ENCODE data around the gene HEY2.

HEY2 gene

GRCh38 chr6:125789576-125790357, 40.3 kb downstream of the HEY2 start:
- DNase-seq (peak; percentile 17 to 41 (median 19)), ATAC-seq (replicated peaks) (peak; percentile 14)
- Mint-ChIP-seq H3K36me3 (ENCODE audit: insufficient read depth) (peaks cover 14% of the 10 kb centered on the region), H3K27me3 (no peaks in the 10 kb centered on the region), H3K4me1 (ENCODE audit: low read depth in 2 of 2) (peaks cover 33 to 39% of the 10 kb centered on the region in 2 donors), H3K4me3 (peak overlapping the region; percentile 86 to 93), H3K9me3 (no peaks in the 10 kb centered on the region), H3K27ac (peak overlapping the region; percentile 97 to 99)

GRCh38 chr6:125790358-125791150, 41.1 kb downstream of the HEY2 start, which contains the start of gene NCOA7:
Gene NCOA7, plus strand, starts transcription at chr6:125790960. Its CDS starts 24,395 bp downstream, at chr6:125815355.
- H3K27ac Mint-ChIP-seq = peak within 1 kb of the TSS; percentile 97 to 99
- ATAC-seq (replicated peaks) = peak; percentile 78
- H3K27me3 Mint-ChIP-seq = no peaks in the 10 kb centered on the region
- H3K4me3 Mint-ChIP-seq = peak within 1 kb of the TSS; percentile 87 to 93
- H3K9me3 Mint-ChIP-seq = no peaks in the 10 kb centered on the region
- DNase-seq = peak; percentile 71 to 76 (median 74)
- peaks cover 35 to 42% of the 10 kb centered on the region in 2 donors for H3K4me1 Mint-ChIP-seq (ENCODE audit: low read depth in 2 of 2)
- H3K36me3 Mint-ChIP-seq (ENCODE audit: insufficient read depth) = peaks cover 14% of the 10 kb centered on the region

GRCh38 chr6:125791151-125791819, 41.9 kb downstream of the HEY2 start:
- H3K4me1 Mint-ChIP-seq (ENCODE audit: low read depth in 2 of 2) = peaks cover 38 to 46% of the 10 kb centered on the region in 2 donors
- DNase-seq (peak; percentile 35 to 40 (median 38)), ATAC-seq (replicated peaks) (peak; percentile 44)
- no peaks in the 10 kb centered on the region for H3K27me3 Mint-ChIP-seq
- H3K9me3 Mint-ChIP-seq = no peaks in the 10 kb centered on the region
- peak overlapping the region; percentile 80 to 97 for H3K27ac Mint-ChIP-seq
- peaks cover 12% of the 10 kb centered on the region for H3K36me3 Mint-ChIP-seq (ENCODE audit: insufficient read depth)
- H3K4me3 Mint-ChIP-seq = peak overlapping the region; percentile 83 to 87

- Mint-ChIP-seq H3K27ac (peak overlapping the region; percentile 80 to 97), H3K4me3 (peak overlapping the region; percentile 83 to 87), H3K27me3 (no peaks in the 10 kb centered on the region), H3K9me3 (no peaks in the 10 kb centered on the region), H3K4me1 (ENCODE audit: low read depth in 2 of 2) (peaks cover 38 to 46% of the 10 kb centered on the region in 2 donors), H3K36me3 (ENCODE audit: insufficient read depth) (peaks cover 11% of the 10 kb centered on the region)
- DNase-seq (no peak), ATAC-seq (replicated peaks) (no peak)
Observed at GRCh38 chr6:125791820-125792165, 42.4 kb downstream of the HEY2 start.

- Mint-ChIP-seq H3K4me1 (ENCODE audit: low read depth in 2 of 2) (peaks cover 38 to 46% of the 10 kb centered on the region in 2 donors), H3K27ac (peak overlapping the region in 1 of 2 donors; percentile 97), H3K9me3 (no peaks in the 10 kb centered on the region), H3K27me3 (no peaks in the 10 kb centered on the region), H3K36me3 (ENCODE audit: insufficient read depth) (peaks cover 11% of the 10 kb centered on the region), H3K4me3 (peak overlapping the region; percentile 83 to 87)
- ATAC-seq (replicated peaks) (no peak), DNase-seq (no peak)
Observed at GRCh38 chr6:125792172-125792571, 42.7 kb downstream of the HEY2 start.

GRCh38 chr6:125792680-125793079, 43.2 kb downstream of the HEY2 start:
- no peaks in the 10 kb centered on the region for H3K9me3 Mint-ChIP-seq
- H3K27ac Mint-ChIP-seq = peak overlapping the region in 1 of 2 donors; percentile 97
- H3K4me1 Mint-ChIP-seq (ENCODE audit: low read depth in 2 of 2) = peaks cover 42 to 46% of the 10 kb centered on the region in 2 donors
- H3K36me3 Mint-ChIP-seq (ENCODE audit: insufficient read depth) = peaks cover 11% of the 10 kb centered on the region
- H3K27me3 Mint-ChIP-seq = no peaks in the 10 kb centered on the region
- peak overlapping the region; percentile 83 to 87 for H3K4me3 Mint-ChIP-seq
- DNase-seq (no peak), ATAC-seq (replicated peaks) (no peak)

- H3K27me3 Mint-ChIP-seq = no peaks in the 10 kb centered on the region
- H3K4me1 Mint-ChIP-seq (ENCODE audit: low read depth in 2 of 2) = peaks cover 42 to 46% of the 10 kb centered on the region in 2 donors
- H3K9me3 Mint-ChIP-seq = no peaks in the 10 kb centered on the region
- H3K36me3 Mint-ChIP-seq (ENCODE audit: insufficient read depth) = peaks cover 11% of the 10 kb centered on the region
- peak overlapping the region; percentile 64 to 87 for H3K4me3 Mint-ChIP-seq
- no peak for DNase-seq
- H3K27ac Mint-ChIP-seq = peak overlapping the region; percentile 62 to 97
- ATAC-seq (replicated peaks) = no peak
Observed at GRCh38 chr6:125793280-125793679, 43.8 kb downstream of the HEY2 start.

- H3K9me3 Mint-ChIP-seq = no peaks in the 10 kb centered on the region
- H3K27me3 Mint-ChIP-seq = no peaks in the 10 kb centered on the region
- H3K4me3 Mint-ChIP-seq = peak overlapping the region; percentile 64 to 87
- no peak for DNase-seq
- peaks cover 43 to 48% of the 10 kb centered on the region in 2 donors for H3K4me1 Mint-ChIP-seq (ENCODE audit: low read depth in 2 of 2)
- peak overlapping the region; percentile 20 to 62 for H3K27ac Mint-ChIP-seq
- ATAC-seq (replicated peaks) = peak; percentile 9
- peaks cover 11% of the 10 kb centered on the region for H3K36me3 Mint-ChIP-seq (ENCODE audit: insufficient read depth)
Observed at GRCh38 chr6:125793863-125794262, 44.4 kb downstream of the HEY2 start.

- peak overlapping the region; percentile 64 to 87 for H3K4me3 Mint-ChIP-seq
- no peak for ATAC-seq (replicated peaks)
- no peak for DNase-seq
- peak overlapping the region in 1 of 2 donors; percentile 62 for H3K27ac Mint-ChIP-seq
- H3K4me1 Mint-ChIP-seq (ENCODE audit: low read depth in 2 of 2) = peaks cover 43 to 49% of the 10 kb centered on the region in 2 donors
- no peaks in the 10 kb centered on the region for H3K9me3 Mint-ChIP-seq
- peaks cover 16% of the 10 kb centered on the region for H3K36me3 Mint-ChIP-seq (ENCODE audit: insufficient read depth)
- H3K27me3 Mint-ChIP-seq = no peaks in the 10 kb centered on the region
Observed at GRCh38 chr6:125794342-125795137, 45.1 kb downstream of the HEY2 start.

GRCh38 chr6:125795301-125795700, 45.9 kb downstream of the HEY2 start:
- H3K4me1 Mint-ChIP-seq (ENCODE audit: low read depth in 2 of 2) = peaks cover 38 to 47% of the 10 kb centered on the region in 2 donors
- H3K27ac Mint-ChIP-seq = peak overlapping the region in 1 of 2 donors; percentile 2
- no peaks in the 10 kb centered on the region for H3K27me3 Mint-ChIP-seq
- H3K4me3 Mint-ChIP-seq = no peak overlapping the region
- H3K9me3 Mint-ChIP-seq = no peaks in the 10 kb centered on the region
- H3K36me3 Mint-ChIP-seq (ENCODE audit: insufficient read depth) = peaks cover 10% of the 10 kb centered on the region
- DNase-seq = no peak
- no peak for ATAC-seq (replicated peaks)

GRCh38 chr6:125797120-125797885, 47.9 kb downstream of the HEY2 start:
- H3K4me1 Mint-ChIP-seq (ENCODE audit: low read depth in 2 of 2) = peaks cover 36 to 48% of the 10 kb centered on the region in 2 donors
- no peak overlapping the region for H3K27ac Mint-ChIP-seq
- H3K4me3 Mint-ChIP-seq = no peak overlapping the region
- ATAC-seq (replicated peaks) (no peak), DNase-seq (no peak)
- peaks cover 5% of the 10 kb centered on the region for H3K36me3 Mint-ChIP-seq (ENCODE audit: insufficient read depth)
- no peaks in the 10 kb centered on the region for H3K27me3 Mint-ChIP-seq
- no peaks in the 10 kb centered on the region for H3K9me3 Mint-ChIP-seq

GRCh38 chr6:125797886-125798444, 48.5 kb downstream of the HEY2 start:
- no peak for DNase-seq
- no peak for ATAC-seq (replicated peaks)
- Mint-ChIP-seq H3K4me1 (ENCODE audit: low read depth in 2 of 2) (peaks cover 36 to 45% of the 10 kb centered on the region in 2 donors), H3K9me3 (no peaks in the 10 kb centered on the region), H3K36me3 (ENCODE audit: insufficient read depth) (peaks cover 5% of the 10 kb centered on the region), H3K4me3 (no peak overlapping the region), H3K27me3 (no peaks in the 10 kb centered on the region), H3K27ac (no peak overlapping the region)
